H9 (cell line): Measurements from ENCODE around the gene GJA8. TPM values are rescaled to one million over a fixed set of nuclear protein-coding genes. Genes with fewer than 3 reads are reported as not detected.

ENCODE experiments used
- DNase-seq: peaks from one replicate; pipeline ENCODE4 v3.0.0-alpha.2; 2017
- H2AFZ ChIP-seq: one replicate; pipeline ENCODE4 v1.6.1; 2013; ENCODE audit warnings: mild to moderate bottlenecking, low read length, control low read depth, moderate library complexity
- H2AK5ac ChIP-seq: 2 replicates; pipeline ENCODE4 v1.6.1; 2013; ENCODE audit warnings: low read length, control low read depth, mixed read lengths; ENCODE audit not compliant: insufficient read length
- H2BK120ac ChIP-seq: one replicate; pipeline ENCODE4 v1.6.1; 2013; ENCODE audit warnings: low read depth, mild to moderate bottlenecking, low read length, control low read depth, inconsistent platforms; ENCODE audit not compliant: poor library complexity, severe bottlenecking
- H2BK12ac ChIP-seq: 2 replicates; pipeline ENCODE4 v1.6.1; 2013; ENCODE audit warnings: low read length, control low read depth, mixed read lengths, low read depth; ENCODE audit not compliant: insufficient read length
- H2BK15ac ChIP-seq: 2 replicates; pipeline ENCODE4 v1.6.1; 2013; ENCODE audit warnings: low read depth, low read length, control low read depth
- H2BK20ac ChIP-seq: one replicate; pipeline ENCODE4 v1.6.1; 2013; ENCODE audit warnings: low read depth, mild to moderate bottlenecking, low read length, control low read depth, inconsistent platforms; ENCODE audit not compliant: poor library complexity, severe bottlenecking
- H2BK5ac ChIP-seq: 2 replicates; pipeline ENCODE4 v1.6.1; 2013; ENCODE audit warnings: low read length, control low read depth, mixed read lengths; ENCODE audit not compliant: insufficient read length
- H3K14ac ChIP-seq: 2 replicates; pipeline ENCODE4 v1.6.1; 2013; ENCODE audit warnings: low read length, control low read depth; ENCODE audit not compliant: insufficient read depth
- H3K18ac ChIP-seq: 2 replicates; pipeline ENCODE4 v1.6.1; 2013; ENCODE audit warnings: low read depth, mild to moderate bottlenecking, mixed read lengths, low read length, control low read depth; ENCODE audit not compliant: insufficient read length
- H3K23ac ChIP-seq: 2 replicates; pipeline ENCODE4 v1.6.1; 2013; ENCODE audit warnings: low read length, control low read depth, mixed read lengths, low read depth; ENCODE audit not compliant: insufficient read length
- H3K23me2 ChIP-seq: 2 replicates; pipeline ENCODE4 v1.6.1; 2013; ENCODE audit warnings: low read depth, mild to moderate bottlenecking, mixed read lengths, low read length, control low read depth; ENCODE audit not compliant: insufficient read length, poor library complexity, severe bottlenecking
- H3K27ac ChIP-seq: 2 replicates; pipeline ENCODE4 v1.5.1; 2013; ENCODE audit warnings: low read length, control low read depth, mixed read lengths, low read depth; ENCODE audit not compliant: insufficient read length
- H3K27me3 ChIP-seq: 2 replicates; pipeline ENCODE4 v1.6.1; 2013; ENCODE audit warnings: low read length, control low read depth, inconsistent platforms; ENCODE audit not compliant: insufficient read depth
- H3K4ac ChIP-seq: 2 replicates; pipeline ENCODE4 v1.6.1; 2013; ENCODE audit warnings: low read depth, mild to moderate bottlenecking, control low read depth, inconsistent platforms, low read length, moderate library complexity
- H3K4me1 ChIP-seq: 2 replicates; pipeline ENCODE4 v1.6.1; 2013; ENCODE audit warnings: low read length, control low read depth, inconsistent platforms; ENCODE audit not compliant: insufficient read depth
- H3K4me2 ChIP-seq: 2 replicates; pipeline ENCODE4 v1.6.1; 2013; ENCODE audit warnings: low read length, control low read depth, mixed read lengths; ENCODE audit not compliant: insufficient read length, insufficient read depth
- H3K56ac ChIP-seq: 2 replicates; pipeline ENCODE4 v1.6.1; 2013; ENCODE audit warnings: low read depth, mild to moderate bottlenecking, mixed read lengths, low read length, control low read depth; ENCODE audit not compliant: insufficient read length
- H3K79me1 ChIP-seq: 2 replicates; pipeline ENCODE4 v1.6.1; 2013; ENCODE audit warnings: low read depth, mild to moderate bottlenecking, moderate library complexity, low read length, control low read depth, inconsistent platforms; ENCODE audit not compliant: insufficient read depth, poor library complexity, severe bottlenecking
- H3K79me2 ChIP-seq: 2 replicates; pipeline ENCODE4 v1.6.1; 2013; ENCODE audit warnings: low read length, control low read depth, inconsistent platforms; ENCODE audit not compliant: insufficient read depth
- H3K9ac ChIP-seq: 2 replicates; pipeline ENCODE4 v1.6.1; 2013; ENCODE audit warnings: low read length, control low read depth, mixed read lengths; ENCODE audit not compliant: insufficient read length; ENCODE audit errors: extremely low read depth
- H3K9me3 ChIP-seq: one replicate; pipeline ENCODE4 v1.6.1; 2013; ENCODE audit warnings: low read depth, low read length, inconsistent platforms; ENCODE audit not compliant: control insufficient read depth
- H3T11ph ChIP-seq: one replicate; pipeline ENCODE4 v1.6.1; 2013; ENCODE audit warnings: mild to moderate bottlenecking, low read length, control low read depth, inconsistent platforms
- H4K20me1 ChIP-seq: one replicate; pipeline ENCODE4 v1.6.1; 2013; ENCODE audit not compliant: control insufficient read depth, insufficient read length, insufficient read depth
- H4K5ac ChIP-seq: 2 replicates; pipeline ENCODE4 v1.6.1; 2013; ENCODE audit warnings: low read depth, mild to moderate bottlenecking, mixed read lengths, low read length, control low read depth; ENCODE audit not compliant: insufficient read length
- H4K8ac ChIP-seq: replicated peaks from 2 replicates; pipeline ENCODE4 v1.6.1; 2013; ENCODE audit warnings: low read length, control low read depth, mixed read lengths, low read depth; ENCODE audit not compliant: insufficient read length
- H4K91ac ChIP-seq: 2 replicates; pipeline ENCODE4 v1.6.1; 2013; ENCODE audit warnings: low read depth, mild to moderate bottlenecking, moderate library complexity, mixed read lengths, low read length, control low read depth; ENCODE audit not compliant: insufficient read length
- H3K27ac Mint-ChIP-seq, 3 experiments: 2 replicates in 2 of 3; 3 replicates in 1 of 3; pipeline ENCODE4 v1.8.0; 2020 to 2021; ENCODE audit warnings: mixed read lengths in 3 of 3, mild to moderate bottlenecking in 1 of 3, moderate library complexity in 1 of 3
- H3K27me3 Mint-ChIP-seq: 2 replicates; pipeline ENCODE4 v1.8.0; 2021; ENCODE audit warnings: low read depth, mild to moderate bottlenecking, moderate library complexity, mixed read lengths
- H3K36me3 Mint-ChIP-seq, 3 experiments: 2 replicates in 2 of 3; 3 replicates in 1 of 3; pipeline ENCODE4 v1.8.0; 2020 to 2021; ENCODE audit warnings: low read depth in 3 of 3, mixed read lengths in 3 of 3; ENCODE audit not compliant: insufficient read depth in 1 of 3
- H3K4me1 Mint-ChIP-seq, 2 experiments: 2 replicates each; pipeline ENCODE4 v1.8.0; 2020; ENCODE audit warnings: mixed read lengths in 2 of 2
- H3K4me3 Mint-ChIP-seq, 2 experiments: 2 replicates in 1 of 2; 3 replicates in 1 of 2; pipeline ENCODE4 v1.8.0; 2020 to 2021; ENCODE audit warnings: mild to moderate bottlenecking in 2 of 2, mixed read lengths in 2 of 2, moderate library complexity in 1 of 2
- H3K9me3 Mint-ChIP-seq, 2 experiments: 2 replicates in 1 of 2; 3 replicates in 1 of 2; pipeline ENCODE4 v1.8.0; 2020; ENCODE audit warnings: mild to moderate bottlenecking in 2 of 2, mixed read lengths in 2 of 2, moderate library complexity in 1 of 2
- WGBS: extraction: QIAGEN DNeasy Blood & Tissue Kit; methylation state at CpG from one replicate; pipeline ENCODE4 v1.1.7; 2013; ENCODE audit warnings: missing lambda C conversion rate, low lambda C conversion rate, mixed read lengths; ENCODE audit not compliant: insufficient read length; ENCODE audit errors: extremely low coverage; 5-methylcytosine and 5-hydroxymethylcytosine counted together
- total RNA-seq: library from RNA; stranded (reverse); gene quantifications from 2 replicates; pipeline ENCODE4 v1.2.1, GENCODE V29; 2021
- TF ChIP-seq, protein P1 (sequence below): fragments of 200-600 bp; sonication (generic); conservative IDR thresholded peaks from 3 replicates; pipeline ENCODE4 v1.8.0; 2021; ENCODE audit warnings: antibody characterized with exemption, mild to moderate bottlenecking

Gene GJA8
- total RNA-seq, 1 experiment from 2014 or later, result not detected

DNA sequence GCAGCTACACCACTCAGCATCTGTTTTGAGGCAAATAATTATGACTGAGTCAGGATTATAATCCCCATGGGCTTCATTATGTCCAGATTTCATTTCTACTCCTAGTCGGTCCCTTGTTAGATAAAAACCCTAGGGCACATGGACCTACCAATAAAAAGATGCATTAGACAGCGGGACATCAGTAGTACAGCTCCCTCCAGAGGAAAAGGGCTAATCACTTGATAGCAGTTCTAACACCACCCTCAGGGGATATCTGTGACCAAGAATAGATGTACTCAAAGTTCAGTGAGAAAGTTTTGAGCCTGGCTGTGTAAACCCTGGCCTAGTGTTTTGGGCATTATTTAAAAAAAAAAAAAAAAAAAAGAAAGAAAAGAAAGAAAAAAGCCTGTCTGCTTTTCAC lies 10.0 kb downstream of the GJA8 start:
- Histone ChIP-seq H2BK12ac (no peak overlapping the region), H3K4me2 (no peak overlapping the region), H3T11ph (no peak overlapping the region), H4K20me1 (no peaks in the 10 kb centered on the region), H2BK120ac (no peak overlapping the region), H4K8ac (no peak overlapping the region), H3K27ac (no peak overlapping the region), H3K27me3 (no peaks in the 10 kb centered on the region), H3K9me3 (no peaks in the 10 kb centered on the region), H3K18ac (no peak overlapping the region), H2BK15ac (no peak overlapping the region), H2BK20ac (no peak overlapping the region), H3K9ac (no peak overlapping the region), H3K23me2 (no peaks in the 10 kb centered on the region), H3K4me1 (no peaks in the 10 kb centered on the region), H4K5ac (no peak overlapping the region), H2BK5ac (no peak overlapping the region), H2AFZ (no peak overlapping the region), H3K4ac (no peak overlapping the region), H3K79me1 (no peaks in the 10 kb centered on the region), H3K23ac (no peak overlapping the region), H3K14ac (no peak overlapping the region), H3K79me2 (no peaks in the 10 kb centered on the region), H3K56ac (no peak overlapping the region), H2AK5ac (no peak overlapping the region), H4K91ac (no peak overlapping the region)
- Mint-ChIP-seq H3K36me3 (no peaks in the 10 kb centered on the region), H3K4me3 (no peak overlapping the region), H3K27ac (no peak overlapping the region), H3K27me3 (peaks cover 5% of the 10 kb centered on the region; the same call in 1 of the 2 replicates), H3K4me1 (no peaks in the 10 kb centered on the region), H3K9me3 (no peaks in the 10 kb centered on the region; a peak in 2 of 5 replicates)
- WGBS, result no CpG with 5 or more reads among the region's 2 CpGs
- no peak for DNase-seq
- TF ChIP-seq, protein P1, sequence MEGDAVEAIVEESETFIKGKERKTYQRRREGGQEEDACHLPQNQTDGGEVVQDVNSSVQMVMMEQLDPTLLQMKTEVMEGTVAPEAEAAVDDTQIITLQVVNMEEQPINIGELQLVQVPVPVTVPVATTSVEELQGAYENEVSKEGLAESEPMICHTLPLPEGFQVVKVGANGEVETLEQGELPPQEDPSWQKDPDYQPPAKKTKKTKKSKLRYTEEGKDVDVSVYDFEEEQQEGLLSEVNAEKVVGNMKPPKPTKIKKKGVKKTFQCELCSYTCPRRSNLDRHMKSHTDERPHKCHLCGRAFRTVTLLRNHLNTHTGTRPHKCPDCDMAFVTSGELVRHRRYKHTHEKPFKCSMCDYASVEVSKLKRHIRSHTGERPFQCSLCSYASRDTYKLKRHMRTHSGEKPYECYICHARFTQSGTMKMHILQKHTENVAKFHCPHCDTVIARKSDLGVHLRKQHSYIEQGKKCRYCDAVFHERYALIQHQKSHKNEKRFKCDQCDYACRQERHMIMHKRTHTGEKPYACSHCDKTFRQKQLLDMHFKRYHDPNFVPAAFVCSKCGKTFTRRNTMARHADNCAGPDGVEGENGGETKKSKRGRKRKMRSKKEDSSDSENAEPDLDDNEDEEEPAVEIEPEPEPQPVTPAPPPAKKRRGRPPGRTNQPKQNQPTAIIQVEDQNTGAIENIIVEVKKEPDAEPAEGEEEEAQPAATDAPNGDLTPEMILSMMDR, result no peak
